HEK293 (cell line): ENCODE measurements around the gene BTC.

Experiments
- YY1 ChIP-seq: fragments of 450-650 bp; formaldehyde crosslinking; IDR thresholded peaks from 2 replicates; pipeline ENCODE4 v1.5.1; 2018; ENCODE audit warnings: missing biosample characterization, missing genetic modification characterization
- ZBTB1 ChIP-seq: fragments of 450-650 bp; formaldehyde crosslinking; IDR thresholded peaks from 2 replicates; pipeline ENCODE4 v1.5.1; 2016; ENCODE audit warnings: missing biosample characterization, missing genetic modification characterization
- ZNF112 ChIP-seq: fragments of 450-650 bp; formaldehyde crosslinking; IDR thresholded peaks from 2 replicates; pipeline ENCODE4 v1.5.0; 2017; ENCODE audit warnings: missing biosample characterization, missing genetic modification characterization
- ZNF121 ChIP-seq: fragments of 450-650 bp; formaldehyde crosslinking; IDR thresholded peaks from 2 replicates; pipeline ENCODE4 v1.5.1; 2016; ENCODE audit warnings: missing biosample characterization, missing genetic modification characterization
- TF ChIP-seq, protein P1 (sequence below): fragments of 450-650 bp; formaldehyde crosslinking; IDR thresholded peaks from 2 replicates; pipeline ENCODE4 v1.5.1; 2016; ENCODE audit warnings: missing biosample characterization, missing genetic modification characterization
- TF ChIP-seq, protein P2 (sequence below): fragments of 450-650 bp; formaldehyde crosslinking; IDR thresholded peaks from 2 replicates; pipeline ENCODE4 v1.5.1; 2016; ENCODE audit warnings: missing biosample characterization, missing genetic modification characterization
- TF ChIP-seq, protein P3 (sequence below): fragments of 450-650 bp; formaldehyde crosslinking; IDR thresholded peaks from 2 replicates; pipeline ENCODE4 v1.5.1; 2016; ENCODE audit warnings: missing biosample characterization, missing genetic modification characterization

DNA sequence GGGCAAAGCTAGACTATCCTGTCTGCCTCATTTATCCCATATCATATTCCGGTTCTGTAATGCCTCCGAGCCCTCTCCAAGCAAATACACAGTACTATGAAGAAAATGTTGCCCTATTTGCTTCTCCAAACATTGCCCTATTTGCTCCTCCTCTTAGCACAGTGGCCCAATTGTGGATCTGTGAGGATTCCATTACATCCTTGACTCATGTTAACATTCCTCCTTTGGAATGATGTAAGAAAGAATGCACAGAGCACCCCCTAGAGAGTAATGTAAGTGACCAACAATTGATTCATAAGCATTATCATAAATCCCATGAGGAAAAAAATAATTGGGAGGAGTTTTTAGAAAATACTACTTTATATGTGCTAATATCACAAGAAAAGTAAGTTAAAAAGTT lies 11.3 kb upstream of the BTC start:
- TF ChIP-seq, protein P1, sequence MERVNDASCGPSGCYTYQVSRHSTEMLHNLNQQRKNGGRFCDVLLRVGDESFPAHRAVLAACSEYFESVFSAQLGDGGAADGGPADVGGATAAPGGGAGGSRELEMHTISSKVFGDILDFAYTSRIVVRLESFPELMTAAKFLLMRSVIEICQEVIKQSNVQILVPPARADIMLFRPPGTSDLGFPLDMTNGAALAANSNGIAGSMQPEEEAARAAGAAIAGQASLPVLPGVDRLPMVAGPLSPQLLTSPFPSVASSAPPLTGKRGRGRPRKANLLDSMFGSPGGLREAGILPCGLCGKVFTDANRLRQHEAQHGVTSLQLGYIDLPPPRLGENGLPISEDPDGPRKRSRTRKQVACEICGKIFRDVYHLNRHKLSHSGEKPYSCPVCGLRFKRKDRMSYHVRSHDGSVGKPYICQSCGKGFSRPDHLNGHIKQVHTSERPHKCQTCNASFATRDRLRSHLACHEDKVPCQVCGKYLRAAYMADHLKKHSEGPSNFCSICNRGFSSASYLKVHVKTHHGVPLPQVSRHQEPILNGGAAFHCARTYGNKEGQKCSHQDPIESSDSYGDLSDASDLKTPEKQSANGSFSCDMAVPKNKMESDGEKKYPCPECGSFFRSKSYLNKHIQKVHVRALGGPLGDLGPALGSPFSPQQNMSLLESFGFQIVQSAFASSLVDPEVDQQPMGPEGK, result no peak
- TF ChIP-seq, protein P2, sequence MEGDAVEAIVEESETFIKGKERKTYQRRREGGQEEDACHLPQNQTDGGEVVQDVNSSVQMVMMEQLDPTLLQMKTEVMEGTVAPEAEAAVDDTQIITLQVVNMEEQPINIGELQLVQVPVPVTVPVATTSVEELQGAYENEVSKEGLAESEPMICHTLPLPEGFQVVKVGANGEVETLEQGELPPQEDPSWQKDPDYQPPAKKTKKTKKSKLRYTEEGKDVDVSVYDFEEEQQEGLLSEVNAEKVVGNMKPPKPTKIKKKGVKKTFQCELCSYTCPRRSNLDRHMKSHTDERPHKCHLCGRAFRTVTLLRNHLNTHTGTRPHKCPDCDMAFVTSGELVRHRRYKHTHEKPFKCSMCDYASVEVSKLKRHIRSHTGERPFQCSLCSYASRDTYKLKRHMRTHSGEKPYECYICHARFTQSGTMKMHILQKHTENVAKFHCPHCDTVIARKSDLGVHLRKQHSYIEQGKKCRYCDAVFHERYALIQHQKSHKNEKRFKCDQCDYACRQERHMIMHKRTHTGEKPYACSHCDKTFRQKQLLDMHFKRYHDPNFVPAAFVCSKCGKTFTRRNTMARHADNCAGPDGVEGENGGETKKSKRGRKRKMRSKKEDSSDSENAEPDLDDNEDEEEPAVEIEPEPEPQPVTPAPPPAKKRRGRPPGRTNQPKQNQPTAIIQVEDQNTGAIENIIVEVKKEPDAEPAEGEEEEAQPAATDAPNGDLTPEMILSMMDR, result no peak
- TF ChIP-seq YY1, result no peak
- no peak for TF ChIP-seq ZNF121 (tag by site-specific recombination)
- TF ChIP-seq ZBTB1 (tag by site-specific recombination), result no peak
- TF ChIP-seq ZNF112 (tag by site-specific recombination), result no peak
- TF ChIP-seq, protein P3, sequence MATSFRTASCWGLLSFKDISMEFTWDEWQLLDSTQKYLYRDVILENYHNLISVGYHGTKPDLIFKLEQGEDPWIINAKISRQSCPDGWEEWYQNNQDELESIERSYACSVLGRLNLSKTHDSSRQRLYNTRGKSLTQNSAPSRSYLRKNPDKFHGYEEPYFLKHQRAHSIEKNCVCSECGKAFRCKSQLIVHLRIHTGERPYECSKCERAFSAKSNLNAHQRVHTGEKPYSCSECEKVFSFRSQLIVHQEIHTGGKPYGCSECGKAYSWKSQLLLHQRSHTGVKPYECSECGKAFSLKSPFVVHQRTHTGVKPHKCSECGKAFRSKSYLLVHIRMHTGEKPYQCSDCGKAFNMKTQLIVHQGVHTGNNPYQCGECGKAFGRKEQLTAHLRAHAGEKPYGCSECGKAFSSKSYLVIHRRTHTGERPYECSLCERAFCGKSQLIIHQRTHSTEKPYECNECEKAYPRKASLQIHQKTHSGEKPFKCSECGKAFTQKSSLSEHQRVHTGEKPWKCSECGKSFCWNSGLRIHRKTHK, result no peak
